Non-pigmented ciliary epithelial cell (primary cell): ENCODE data around the gene MRTFA.
"Not testable (repeated sequence)": the region's sequence is repeated elsewhere in the genome, so short reads cannot be mapped to it uniquely, and the experiment has no call there.

Source experiments
- DNase-seq: peaks from one replicate; pipeline ENCODE4 v3.0.0-alpha.2; 2010; ENCODE audit warnings: low read depth

MRTFA gene

DNA sequence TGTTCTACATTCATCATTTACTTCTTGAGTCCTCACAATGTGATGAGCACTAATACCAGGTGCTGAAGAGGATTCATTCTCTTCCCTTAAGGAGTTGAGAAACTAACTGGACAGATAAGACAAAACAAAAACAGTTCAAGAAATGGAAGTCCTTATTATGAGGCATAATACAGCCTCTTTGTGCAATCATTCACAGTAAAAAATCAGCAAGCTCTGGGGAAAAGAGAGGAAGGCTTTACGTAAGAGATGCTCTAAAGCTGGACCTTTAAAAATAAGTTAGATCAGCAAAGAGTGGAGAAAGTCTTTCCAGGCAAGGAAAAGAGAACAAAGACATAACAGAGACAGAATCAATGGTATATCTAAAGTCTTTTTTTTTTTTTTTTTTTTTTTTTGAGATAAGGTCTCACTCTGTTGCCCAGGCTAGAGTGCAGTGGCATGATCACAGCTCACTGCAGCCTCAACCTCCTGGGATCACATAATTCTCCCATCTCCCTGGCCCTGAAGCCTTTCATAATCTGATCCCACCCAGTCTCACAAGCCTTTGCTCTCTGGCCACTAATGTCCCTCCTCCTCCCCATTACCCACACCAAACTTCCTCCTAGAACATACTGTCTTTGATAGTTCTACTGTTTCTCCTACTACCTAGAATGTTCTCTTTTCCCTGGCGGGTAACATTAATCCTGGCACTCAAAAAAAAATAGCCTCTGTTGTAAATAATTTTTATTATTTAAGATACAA, 40.9 kb downstream of the MRTFA start:
- no peak for DNase-seq

DNA sequence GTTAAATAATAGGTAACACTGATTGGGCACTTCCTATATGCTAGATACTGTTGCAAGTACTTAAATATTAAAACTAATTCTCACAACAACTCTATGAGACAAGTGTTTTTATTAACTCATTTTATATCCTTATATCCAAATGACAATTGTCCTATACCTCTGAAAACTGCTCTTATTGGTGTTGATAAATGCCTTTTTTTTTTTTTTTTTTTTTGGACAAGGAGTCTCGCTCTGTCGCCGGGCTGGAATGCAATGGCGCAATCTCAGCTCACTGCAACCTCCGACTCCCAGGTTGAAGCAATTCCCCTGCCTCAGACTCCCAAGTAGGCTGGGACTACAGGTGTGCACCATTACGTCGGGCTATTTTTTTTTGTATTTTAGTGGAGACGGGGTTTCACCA, 41.6 kb downstream of the MRTFA start:
- no peak for DNase-seq

DNA sequence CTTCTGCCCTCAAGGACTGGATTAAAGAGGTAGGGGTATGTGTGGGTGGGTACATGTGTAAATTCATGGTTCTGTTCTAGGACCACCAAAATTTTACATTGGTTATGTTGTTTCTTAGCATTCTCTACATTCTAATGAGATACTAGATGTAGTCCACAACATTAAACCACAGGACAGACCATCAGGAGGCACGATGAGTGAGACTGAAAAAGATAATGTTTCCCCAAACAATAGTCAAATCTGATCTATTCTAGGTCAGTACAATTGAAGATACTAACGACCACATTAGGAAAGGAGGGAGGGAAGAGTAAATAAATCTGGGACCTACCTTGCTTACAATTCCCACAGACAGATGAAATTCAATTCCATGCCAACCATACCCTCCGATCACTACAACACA, 42.2 kb downstream of the MRTFA start:
- DNase-seq: no peak

DNA sequence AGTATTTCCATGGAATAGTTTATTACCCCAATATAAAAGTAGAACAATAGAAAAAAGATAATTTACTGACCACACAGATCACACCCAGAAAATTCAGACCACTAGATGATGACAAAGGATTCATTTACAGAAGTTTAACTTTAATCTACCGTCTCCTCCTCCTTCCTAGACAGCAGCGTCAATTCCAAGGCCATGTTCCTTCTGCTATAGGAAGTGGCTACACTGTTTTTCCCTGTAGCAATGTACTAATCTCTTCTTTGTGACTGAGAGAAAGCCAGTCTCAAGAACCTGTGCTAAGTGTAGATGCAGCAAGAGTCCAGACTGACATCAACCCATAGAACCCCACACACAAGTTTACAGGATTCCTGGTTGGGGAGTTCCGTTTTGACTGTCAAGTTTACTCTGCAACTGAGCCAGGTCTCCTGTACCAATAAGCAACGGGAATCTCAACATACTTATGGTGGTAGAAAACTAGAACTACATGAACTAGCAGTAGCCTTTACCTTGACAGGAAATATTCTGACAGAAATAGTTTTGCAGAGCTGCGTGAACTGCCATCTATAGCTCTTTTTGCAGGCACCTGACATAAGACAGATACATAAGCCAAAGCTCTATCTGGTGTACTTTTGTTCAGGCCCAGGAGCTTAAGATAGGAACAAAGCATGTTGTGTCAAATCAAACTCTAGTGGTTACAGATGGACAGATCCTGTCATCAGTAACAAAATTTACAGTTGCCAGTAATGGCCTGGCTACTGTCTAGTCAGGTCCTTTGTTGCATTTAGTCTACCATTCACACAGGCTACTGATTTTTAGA, 42.9 kb downstream of the MRTFA start:
- DNase-seq: no peak

DNA sequence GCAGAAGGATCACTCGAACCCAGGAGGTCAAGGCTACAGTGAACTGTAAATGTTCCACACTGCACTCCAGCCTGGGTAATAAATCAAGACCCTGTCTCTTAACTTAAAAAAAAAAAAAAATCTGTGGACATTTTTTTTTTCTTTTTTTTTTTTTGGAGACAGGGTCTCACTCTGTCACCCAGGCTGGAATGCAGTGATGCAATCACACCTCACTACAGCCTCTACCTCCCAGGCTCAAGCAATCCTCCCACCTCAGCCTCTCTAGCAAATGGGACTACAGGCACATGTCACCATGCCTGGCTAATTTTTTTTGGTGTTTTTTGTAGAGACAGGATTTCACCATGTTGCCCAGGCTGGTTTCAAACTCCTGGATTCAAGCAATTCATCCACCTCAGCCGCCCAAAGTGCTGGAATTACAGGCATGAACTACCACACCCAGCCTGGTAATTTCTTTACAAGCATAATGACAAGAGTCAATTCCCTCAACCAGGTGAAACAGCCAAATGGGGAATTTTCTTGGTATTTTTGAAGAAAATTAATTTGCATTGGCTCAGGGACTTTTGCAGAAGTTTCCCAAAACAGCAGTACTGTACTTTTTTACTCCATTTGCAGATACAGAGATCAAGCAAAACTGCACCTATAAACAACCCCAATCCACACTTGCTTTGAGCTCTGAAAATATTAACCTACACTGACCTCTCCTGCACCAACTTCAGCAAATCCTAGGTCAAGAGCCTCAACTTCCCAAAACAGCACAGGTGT, 44.0 kb downstream of the MRTFA start:
- DNase-seq: no peak

DNA sequence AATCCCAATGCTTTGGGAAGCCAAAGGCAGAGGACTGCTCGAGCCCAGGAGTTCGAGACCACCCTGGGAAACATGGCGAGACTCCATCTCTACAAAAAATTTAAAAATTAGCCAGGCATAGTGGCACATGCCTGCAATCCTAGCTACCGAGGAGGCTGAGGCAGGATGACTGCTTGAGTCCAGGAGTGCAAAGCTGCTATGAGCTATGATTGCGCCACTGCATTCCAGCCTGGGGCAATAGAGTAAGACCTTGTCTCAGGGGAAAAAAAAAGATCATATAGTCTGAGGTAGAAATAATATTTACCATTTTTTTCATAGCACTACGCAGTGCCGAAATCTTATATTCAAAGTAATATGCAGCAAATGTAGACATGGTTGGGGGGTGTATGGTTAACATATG, 47.8 kb downstream of the MRTFA start:
- no peak for DNase-seq

DNA sequence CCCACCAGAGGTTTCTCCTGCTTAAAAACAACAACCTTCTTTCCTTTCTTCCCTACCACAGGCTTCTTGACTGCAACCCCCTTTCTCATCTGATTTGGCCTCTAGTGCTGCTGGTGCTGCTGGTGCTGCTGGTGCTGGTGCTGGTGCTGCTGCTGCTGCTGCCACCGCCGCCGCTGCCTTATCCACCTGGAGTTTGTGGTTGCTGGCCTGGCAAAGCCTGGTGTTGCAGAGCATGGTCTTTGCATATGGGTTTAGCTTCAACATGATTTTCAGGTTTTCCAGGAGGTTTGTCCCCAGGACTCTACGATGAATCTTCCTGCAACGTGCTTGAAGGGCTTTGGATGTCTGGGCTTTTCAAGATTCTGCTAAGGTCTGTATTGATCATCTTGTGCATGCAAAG, 49.7 kb downstream of the MRTFA start:
- DNase-seq: no peak

DNA sequence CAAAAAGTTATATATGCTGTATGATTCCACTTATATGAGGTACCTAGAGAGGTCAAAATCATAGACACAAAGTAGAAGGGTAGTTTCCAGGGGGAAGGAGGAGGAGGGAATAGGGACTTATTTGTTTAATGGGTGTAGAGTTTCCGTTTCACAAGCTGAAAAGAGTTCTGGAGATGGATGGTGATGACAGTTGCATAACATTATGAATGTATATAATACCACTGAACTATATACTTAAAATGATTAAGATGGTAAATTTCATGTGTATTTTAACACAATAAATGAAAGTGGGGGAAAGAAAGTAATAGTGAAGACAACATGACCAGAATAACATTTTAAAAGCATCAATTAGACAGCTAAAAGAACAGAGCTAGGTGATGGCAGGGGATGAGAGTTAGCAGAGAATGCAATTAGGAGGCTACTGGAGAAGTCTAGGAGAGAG, 51.2 kb downstream of the MRTFA start:
- no peak for DNase-seq

DNA sequence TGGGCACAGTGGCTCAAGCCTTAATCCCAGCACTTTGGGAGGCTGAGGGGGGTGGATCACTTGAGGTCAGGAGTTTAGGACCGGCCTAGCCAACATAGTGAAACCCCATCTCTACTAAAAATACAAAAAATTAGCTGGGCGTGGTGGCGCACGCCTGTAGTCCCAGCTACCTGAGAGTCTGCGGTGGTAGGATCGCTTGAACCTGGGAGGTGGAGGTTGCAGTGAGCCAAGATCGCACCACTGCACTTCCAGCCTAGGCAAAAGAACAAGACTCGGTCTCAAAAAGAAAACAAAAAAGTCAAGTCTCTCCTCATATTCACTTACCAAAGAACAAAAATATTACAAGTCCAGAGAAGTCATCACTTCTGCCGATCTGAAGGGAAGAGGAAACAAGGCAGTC, 51.8 kb downstream of the MRTFA start:
- DNase-seq: not testable (repeated sequence)

DNA sequence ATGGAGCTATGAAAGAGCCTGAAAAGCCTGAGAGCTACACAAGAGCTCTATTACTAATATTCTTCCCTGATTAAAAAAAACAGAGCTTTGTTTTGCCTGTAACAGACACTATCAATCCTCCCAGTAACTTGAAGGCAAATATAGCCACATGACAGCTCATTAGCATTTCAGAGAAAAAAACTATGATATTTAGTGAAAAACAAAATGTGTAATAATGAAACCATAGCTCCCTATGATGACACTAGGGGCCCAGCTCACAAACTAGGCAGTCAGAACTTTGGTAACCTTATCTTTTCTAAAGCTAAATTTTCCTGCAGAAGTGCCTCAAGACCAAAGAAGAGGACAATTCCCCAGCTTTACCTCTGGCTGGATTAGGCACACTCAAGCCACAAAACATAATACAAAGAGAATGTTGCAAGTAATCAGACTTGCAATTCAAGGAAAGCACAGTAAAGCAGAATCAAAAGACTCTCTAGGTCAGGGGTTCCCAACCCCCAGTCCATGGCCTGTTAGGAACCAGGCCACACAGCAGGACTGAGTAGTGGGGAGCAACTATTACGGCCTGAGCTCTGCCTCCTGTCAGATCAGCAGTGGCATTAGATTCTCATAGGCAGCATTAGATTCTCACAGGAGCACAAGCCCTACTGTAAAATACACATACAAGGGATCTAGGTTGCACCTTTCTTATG, 53.3 kb downstream of the MRTFA start:
- no peak for DNase-seq

DNA sequence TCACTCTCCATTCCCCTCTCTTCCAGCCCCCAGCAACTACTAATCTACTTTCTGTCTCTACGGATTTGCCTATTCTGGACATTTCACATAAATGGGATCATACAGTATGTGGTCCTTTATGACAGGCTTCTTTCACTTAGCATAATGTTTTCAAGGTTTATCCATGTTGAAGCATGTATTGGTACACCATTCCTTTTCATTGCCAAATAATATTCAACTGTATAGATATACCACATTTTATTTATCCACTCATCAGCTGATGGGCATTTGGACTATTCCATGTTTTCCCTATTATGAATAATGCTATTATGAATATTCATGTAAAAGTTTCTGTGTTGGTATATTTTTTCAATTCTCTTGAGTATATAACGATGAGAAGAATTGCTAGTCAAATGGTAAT, 54.5 kb downstream of the MRTFA start:
- DNase-seq: no peak

DNA sequence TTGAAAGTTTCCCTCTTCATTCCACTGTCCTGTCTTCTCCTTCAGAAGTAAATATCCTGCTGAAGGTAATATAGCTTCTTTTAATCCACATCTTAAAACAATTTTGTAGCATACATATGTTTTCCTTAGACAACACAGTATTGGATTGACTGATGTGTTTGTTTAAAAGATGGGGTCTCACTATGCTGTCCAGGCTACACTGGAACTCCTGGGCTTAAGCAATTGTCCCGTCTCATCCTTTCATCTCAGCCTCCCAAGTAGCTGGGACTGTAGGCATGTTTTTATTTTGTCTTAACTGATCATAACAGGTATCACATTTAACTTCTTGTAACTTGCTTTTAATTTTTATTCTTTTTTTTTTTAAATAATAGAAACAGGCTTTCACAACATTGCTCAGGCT, 55.9 kb downstream of the MRTFA start:
- DNase-seq: no peak

DNA sequence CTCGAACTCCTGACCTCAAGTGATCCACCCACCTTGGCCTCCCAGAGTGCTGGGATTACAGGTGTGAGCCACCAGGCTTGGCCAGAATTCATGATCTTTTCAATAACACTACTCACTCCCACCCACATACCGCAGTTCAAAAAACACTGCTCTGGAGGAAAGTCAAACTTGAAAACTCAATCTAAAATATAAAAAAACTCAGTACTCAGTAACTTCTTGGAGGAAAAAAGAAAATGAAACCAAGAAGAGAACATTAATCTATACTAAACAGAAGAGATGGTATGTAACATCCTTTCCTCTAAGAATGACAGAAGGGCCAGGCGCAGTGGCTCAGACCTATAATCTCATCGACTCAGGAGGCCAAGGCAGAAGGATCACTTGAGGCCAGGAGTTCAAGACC, 58.3 kb downstream of the MRTFA start:
- DNase-seq: no peak

DNA sequence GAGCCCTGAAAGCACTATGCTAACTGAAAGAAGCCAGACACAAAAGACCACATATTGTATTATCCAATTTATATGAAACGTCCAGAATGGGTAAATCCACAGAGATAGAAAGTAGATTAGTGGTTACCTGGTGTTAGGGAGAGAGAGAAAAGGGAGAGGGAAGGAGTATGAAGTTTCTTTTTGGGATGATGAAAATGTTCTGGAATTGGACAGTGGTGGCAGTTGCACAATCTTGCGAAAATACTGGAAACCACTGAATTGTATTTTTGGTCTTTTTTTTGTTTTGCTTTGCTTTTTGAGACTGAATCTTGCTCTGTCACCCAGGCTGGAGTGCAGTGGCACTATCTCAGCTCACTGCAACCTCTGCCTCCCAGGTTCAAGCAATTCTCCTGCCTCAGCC, 63.5 kb downstream of the MRTFA start:
- DNase-seq: no peak

DNA sequence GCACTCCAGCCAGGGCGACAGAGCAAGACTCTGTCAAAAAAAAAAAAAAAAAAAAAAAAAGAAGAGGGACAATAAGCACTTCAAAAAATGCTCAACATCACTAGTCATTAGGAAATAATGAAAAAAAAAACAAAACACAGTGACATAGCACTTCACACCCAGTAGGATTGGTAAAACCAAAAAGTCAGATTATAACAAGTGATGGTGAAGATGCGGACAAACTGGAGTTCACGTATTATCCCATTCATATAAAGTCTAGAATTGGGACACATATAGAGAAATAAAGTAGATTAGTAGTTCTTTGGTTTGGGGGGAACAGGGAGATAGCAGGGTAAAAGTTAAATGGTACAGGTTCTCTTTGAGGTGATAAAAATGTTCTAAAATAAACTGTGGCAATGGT, 64.6 kb downstream of the MRTFA start:
- DNase-seq: no peak

DNA sequence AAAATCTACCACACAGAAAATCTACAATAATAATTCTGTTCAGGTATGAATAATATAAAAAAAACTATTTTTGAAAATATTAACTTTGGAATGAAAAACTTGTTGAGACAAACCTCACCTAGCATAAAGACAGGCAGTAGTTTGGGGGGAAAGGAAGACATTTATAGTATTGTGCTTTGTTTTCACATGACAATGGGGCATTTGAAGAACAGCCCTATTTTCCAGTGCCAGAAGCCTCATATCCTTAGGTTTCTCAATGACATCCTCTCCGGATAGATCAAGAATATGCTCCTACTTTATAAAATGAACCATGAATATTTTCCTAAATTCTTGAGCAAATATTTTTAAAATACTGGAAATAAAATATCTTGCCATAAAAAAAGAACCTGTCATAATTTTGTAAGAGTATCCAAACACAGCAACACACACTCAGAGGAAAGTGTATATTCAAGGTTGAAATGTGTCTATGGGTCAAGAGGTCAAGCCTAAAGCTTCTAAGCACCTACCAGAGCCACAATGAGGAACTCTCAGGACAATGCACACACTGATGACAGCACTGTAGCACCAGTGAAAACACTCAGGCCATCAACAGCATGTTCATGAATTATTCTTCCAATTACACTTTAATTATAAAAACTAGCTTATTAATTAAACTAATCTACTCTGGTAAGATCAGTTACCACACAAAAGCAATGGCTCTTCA, 68.7 kb downstream of the MRTFA start:
- DNase-seq: no peak

DNA sequence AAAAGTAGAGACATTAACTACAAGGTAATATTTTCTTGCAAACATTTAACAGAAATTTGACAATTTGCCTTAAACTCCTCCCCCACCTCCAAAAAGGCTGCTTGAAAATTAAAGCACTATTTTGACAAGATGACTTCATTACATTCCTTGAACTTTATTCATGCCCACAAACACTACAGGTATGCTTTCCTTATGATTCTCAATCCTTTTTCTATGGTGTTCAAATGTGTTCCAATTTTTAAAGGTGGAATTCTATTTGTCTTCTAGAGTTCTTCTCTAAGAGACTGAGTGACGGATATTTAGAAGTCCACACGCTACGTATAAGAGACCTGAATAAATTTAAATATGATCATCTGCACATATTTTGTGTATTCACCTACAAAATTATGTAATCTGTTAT, 69.4 kb downstream of the MRTFA start:
- peak; percentile 22 for DNase-seq

DNA sequence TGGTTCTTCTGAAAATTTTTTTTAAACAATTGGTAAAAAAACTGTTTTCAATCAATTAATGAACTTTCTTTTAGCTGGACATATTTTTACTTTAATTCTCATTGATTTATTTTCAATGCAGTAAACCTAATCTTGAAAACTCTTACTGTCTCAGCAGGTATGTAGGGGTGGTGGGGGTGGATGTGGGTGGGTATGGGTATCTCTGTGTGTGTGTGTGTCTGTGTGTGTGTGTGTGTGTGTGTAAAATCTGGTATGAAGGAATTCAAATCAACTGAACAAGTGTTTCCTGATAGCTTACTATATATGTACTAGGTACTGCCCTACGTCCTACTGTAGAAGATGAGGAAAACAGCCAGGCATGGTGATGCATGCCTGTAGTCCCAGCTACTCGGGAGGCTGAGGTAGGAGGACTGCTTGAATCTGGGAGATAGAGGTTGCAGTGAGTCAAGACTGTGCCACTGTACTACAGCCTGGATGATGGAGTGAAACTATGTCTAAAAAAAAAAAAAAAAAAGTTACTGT, 75.5 kb downstream of the MRTFA start:
- no peak for DNase-seq

DNA sequence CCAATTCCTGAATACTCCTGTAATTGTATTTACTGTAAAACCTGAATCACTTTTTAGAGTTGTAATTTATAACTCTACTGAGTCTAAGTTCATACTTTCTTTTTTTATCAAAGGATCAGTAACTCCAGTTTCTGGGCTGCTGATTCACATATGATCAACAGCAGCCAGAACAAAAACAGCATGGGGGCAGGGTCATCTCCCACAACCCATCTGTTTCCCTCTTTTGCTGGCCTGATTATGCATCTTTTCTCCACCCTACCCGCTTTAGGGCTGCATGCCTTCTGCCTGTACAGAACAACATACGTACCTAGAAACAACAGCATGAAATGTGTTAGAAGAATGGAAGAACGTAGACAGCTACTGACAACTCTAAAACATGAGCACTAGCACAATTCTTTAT, 76.0 kb downstream of the MRTFA start:
- DNase-seq: peak; percentile 36

DNA sequence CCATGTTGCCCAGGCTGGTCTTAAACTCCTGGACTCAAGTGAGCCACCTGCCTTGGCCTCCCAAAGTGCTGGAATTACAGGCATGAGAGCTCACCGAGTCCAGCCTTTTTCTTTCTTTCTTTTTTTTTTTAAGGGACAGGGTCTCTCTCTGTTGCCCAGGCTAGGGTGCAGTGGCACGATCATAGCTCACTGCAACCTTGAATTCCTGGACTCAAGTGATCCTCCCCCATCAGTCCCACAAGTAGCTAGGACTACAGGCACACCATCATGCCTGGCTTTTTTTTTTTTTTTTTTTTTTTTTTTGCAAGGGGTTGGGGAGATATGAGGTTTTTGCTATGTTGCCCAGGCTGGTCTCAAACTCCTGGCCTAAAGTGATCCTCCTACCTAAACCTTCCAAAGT, 78.5 kb downstream of the MRTFA start:
- no peak for DNase-seq

DNA sequence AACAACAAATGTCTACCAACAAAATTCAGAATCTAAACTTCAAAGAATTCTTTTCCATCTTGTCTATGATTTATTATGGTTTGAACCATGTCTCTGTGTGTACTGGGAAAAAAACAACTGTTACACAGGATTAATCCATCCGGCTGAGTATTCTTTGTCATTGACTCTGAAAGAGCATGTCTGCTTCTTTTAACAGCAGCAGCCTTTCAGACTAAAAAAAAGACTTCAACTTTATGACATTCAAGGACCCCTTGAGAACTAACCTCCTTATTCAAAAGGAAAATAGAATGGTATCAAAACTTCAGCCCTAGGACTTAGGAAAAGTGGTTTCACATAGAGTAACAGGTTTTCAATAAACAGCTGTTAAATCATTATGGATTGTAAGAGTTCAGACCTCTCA, 79.9 kb downstream of the MRTFA start:
- no peak for DNase-seq
